HG03196 (cell line): ENCODE results near the gene DAPK3.
"Not testable (repeated sequence)": the region's sequence is repeated elsewhere in the genome, so short reads cannot be mapped to it uniquely, and the experiment has no call there.

Source experiments
- ATAC-seq: cut with Tn5 transposase; IDR thresholded peaks from one replicate; pipeline ENCODE4 v1.9.1; 2021; ENCODE audit not compliant: unreplicated experiment

Gene DAPK3

DNA sequence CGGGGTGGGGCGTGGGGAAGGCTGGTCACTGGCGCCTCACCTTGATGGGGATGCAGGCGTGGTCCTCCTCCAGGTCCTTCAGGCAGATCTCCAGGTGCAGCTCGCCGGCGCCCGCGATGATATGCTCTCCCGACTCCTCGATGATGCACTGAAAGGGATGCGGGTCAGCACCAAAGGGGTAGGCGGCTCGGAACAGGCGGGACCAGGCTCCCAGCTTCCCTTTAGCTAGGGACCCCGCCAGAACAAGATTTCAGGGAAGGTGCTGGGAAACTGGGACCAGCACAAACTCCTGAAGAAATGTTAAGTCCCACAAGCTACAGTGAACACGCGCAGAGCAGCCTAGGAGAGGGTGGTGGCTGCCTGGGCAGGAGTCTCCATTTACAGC lies 8.4 kb upstream of the DAPK3 start:
- ATAC-seq, result no peak

DNA sequence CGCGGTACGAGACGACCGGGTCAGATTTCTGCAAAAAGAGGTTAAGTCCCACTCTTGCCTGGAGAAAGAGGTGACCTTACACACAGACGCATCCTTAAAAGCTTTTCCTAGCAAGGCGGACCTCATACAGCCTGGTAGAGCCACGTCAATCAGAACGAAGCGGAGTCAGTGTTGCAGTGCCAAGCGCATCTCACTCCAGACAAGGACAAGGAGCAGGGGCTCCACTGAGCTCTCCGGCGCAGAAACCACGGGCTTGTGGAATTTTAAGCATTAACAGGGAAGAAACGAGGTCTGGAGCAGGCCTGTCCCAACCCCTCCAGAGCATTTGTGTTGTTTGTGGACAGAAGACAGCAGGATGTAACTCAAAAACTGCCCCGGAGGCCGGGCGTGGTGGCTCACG lies 7.2 kb upstream of the DAPK3 start:
- ATAC-seq, result no peak

DNA sequence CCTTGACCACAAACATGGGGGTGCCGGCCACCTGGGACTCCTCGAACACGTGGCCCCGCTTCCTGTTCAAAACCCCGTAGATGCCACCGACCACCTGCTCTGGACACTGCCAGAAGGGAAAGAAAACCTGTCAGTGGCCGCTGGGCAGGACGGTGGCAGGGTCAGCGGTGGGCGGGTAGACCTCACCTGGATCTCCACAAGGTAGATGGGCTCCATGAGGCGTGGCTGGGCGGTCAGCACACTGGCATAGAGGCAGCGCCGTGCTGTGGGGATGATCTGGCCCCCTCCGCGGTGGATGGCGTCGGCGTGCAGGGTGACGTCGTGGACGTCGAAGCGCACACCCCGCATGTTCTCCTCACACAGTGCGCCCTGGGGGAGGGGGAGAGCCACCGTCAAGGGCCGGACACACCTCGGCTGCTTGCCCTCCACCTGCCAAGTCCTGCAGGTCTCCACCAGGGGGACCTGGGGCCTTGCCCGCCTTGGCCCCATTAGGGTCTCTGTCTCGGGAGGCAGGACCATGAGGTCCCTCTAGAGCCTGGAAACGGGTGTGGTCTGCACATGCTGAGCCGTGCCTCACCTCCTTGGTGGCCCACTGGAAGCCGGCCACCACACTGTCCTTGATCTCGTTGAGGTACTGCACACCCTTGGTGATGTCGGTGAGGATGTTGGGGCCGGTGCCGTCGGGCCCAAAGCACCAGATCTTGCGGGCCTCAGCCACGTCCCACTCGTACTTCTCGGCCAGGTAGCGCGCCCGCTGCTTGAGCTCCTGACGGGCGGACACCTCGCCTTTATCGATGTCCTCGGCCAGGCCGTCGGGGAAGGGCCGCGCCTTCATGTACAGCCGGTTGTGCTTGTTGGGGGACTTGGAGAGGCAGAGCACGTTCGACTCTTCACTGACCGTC lies 6.6 kb upstream of the DAPK3 start:
- no peak for ATAC-seq

DNA sequence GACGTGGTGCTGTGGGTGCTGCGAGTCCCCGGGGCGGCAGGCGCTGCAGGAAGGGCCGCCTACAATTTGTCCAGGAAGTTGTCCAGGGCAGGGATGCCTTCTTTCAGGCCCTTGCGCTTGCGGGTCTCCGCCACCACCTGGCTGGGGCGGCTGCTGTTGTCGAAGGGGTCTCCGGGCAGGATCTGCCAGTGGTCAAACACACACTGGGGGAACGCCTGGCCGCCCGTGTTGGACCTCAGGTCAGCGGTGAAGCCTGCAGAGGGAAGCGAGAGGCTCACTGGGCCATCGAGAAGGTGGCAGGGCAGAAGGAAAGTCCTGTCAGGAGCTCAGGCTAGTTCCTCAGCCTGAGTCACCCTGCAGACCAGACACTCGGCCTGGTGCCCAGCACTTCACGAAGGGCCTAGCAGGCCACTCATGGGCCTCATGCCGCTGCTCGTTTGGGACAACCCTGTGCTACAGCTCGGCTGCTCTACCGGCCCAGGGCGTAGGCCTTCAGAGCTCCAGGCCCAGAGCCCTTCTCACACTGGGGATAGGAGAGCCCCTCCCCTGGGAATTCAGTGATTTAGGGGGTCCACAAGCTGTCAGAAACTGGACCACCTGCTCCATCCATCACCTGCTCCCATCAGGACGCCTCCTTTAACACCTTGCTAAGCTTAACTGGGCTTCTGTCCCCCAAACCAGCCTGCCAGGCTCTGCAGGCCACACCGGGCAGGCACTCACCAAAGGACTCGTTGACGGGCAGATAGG lies 5.8 kb upstream of the DAPK3 start:
- ATAC-seq, result no peak

DNA sequence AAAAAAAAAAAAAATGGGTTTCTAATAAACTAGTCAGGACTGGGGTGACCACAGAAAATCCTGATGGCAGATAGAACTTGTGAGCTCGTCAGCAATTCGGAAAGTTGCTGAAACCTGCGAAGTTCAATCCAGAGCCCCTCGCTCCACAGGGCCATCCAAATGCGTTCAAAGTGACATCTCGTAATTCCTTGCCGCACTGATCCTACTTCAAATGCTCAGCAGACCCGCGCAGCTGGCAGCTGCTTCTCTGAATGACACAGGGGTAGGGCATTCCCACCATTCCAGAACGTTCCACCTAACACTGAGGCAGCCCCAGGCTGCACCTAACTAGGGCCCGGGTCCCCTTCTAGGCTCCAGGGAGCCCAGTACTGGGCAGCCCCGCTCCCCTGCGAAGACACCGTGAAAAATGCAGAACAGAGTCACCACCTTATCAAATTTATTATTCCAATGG lies 4.8 kb upstream of the DAPK3 start:
- no peak for ATAC-seq

DNA sequence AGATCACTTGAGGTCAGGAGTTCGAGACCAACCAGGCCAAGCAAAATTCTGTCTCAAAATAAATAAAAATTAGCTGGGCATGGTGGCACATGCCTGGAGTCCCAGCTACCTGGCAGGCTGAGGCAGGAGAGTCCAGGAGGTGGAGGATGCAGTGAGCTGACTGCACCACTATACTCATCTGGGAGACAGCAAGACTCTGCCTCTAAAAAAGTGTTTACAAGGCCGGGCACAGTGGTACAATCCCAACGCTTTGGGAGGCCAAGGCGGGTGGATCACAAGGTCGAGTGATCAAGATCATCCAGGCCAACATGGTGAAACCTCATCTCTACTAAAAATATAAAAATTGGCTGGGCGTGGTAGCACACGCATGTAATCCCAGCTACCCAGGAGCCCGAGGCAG lies 4.2 kb upstream of the DAPK3 start:
- no peak for ATAC-seq

DNA sequence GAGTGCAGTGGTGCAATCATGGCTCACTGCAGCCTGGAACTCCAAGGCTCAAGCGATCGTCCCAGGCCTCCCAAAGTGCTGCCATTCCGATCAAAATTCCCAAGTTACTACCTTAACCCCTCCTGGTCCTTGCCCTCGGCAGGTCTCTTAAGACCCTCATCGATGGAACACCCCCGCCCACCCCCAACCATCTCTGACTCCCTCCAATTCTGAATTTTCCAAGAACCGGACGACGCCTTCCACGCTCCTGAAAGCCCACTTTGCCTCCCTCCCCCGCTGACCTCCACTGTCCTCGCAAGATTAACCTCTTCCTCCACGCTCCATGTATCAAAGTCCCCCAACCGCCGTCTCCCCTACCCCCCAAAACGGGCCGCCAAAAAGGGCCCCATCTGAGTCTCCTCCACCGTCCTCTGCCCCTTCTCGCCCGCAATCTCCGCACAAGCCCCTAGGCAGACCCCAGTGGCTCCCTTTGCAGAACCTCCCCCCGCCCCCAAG lies 539 bp downstream of the DAPK3 start:
- no peak for ATAC-seq

DNA sequence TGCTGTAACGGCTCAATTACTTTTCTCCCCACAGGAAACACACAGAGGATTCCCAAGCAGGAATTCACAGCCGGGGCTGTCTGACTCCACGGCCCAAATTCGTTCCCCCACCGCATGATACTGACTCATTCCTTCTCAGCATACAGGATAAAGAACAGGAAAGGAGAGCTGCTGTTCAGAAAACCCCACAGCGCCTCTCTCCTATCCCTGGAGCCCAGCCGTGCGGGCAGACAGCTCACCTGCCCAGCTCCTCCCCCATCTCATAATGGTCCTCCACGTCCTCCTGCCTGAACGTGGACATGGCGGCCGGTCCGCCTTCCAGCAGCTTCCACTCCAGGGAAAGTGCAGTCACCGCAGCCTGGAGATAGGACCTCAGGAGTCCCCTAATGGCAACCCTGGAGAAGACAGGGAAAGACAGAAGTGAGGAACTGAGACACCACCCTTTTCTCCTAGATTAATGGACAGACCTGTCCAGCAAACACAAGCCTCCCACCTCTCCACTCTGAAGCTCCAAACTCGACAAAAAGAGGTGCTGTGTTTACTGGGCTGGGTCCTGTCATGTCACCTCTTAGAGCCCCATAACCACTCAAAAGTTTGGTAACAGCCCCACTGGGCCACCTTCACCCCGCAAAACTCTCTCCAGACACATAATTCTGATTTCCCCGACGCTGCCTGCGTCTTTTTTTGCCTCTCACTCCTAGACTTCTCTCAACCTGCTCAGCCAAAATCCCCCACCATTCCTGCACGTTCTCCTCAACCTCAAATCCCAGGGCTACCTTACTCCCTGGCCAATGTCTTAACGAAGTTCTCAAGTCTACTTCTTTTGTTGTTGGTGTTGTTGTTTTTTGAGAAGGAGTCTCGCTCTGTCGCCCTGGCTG lies 1.2 kb downstream of the DAPK3 start:
- ATAC-seq, result no peak

DNA sequence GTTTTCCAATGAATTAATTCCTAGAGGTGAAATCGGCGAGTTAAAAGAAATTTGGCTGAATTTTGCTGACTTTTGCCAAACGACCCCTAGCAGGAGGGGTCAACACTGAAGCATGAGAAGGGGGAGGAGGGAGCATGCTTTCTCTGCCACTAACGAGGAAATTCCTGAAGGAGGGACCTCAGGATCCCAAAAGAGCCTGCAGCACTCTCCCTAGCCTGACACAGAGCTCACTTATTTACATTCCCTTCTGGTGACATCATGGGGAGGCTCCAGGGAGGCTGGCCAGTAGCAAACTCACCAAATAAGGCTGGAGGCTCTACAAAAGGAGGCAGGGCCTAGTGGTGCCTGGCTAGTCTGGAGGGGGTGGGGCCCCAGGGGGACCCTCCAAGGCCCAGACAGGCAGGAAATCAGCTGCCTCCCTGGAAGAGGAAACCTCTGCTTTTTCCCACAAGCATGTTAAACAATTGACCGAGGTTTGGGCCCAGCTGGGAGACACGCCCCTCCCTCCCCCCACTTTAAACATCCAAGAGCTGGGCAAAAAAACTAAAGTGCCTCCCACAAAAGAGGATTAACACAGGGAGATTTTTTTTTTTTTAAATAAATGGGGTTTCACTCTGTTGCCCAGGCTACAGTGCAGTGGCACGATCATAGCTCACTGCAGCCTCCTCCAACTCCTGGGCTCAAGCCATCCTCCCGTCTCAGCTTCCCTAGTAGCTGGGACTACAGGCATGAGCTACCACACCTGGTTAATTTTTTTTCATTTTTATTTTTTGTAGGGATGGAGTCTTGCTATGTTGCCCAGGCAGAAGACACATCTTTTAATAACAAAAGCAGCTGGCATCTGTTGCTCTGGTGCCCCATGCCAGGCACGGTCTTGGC lies 2.1 kb downstream of the DAPK3 start:
- no peak for ATAC-seq

DNA sequence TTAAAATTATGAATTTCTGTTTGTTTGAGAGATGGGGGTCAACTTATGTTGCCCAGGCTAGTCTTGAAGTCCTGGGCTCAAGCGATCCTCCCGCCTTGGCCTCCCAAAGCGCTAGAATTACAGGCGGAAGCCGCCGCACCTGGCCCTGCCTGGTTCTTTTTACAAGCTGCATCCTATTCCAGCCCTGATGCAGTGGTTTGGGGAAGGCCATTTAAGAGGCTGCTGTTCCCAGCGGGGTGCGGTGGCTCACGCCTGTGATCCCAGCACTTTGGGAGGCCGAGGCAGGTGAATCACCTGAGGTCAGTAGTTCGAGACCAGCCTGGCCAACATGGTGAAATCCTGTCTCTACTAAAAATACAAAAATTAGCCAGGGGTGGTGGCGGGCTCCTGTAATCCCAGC lies 2.9 kb downstream of the DAPK3 start:
- not testable (repeated sequence) for ATAC-seq

DNA sequence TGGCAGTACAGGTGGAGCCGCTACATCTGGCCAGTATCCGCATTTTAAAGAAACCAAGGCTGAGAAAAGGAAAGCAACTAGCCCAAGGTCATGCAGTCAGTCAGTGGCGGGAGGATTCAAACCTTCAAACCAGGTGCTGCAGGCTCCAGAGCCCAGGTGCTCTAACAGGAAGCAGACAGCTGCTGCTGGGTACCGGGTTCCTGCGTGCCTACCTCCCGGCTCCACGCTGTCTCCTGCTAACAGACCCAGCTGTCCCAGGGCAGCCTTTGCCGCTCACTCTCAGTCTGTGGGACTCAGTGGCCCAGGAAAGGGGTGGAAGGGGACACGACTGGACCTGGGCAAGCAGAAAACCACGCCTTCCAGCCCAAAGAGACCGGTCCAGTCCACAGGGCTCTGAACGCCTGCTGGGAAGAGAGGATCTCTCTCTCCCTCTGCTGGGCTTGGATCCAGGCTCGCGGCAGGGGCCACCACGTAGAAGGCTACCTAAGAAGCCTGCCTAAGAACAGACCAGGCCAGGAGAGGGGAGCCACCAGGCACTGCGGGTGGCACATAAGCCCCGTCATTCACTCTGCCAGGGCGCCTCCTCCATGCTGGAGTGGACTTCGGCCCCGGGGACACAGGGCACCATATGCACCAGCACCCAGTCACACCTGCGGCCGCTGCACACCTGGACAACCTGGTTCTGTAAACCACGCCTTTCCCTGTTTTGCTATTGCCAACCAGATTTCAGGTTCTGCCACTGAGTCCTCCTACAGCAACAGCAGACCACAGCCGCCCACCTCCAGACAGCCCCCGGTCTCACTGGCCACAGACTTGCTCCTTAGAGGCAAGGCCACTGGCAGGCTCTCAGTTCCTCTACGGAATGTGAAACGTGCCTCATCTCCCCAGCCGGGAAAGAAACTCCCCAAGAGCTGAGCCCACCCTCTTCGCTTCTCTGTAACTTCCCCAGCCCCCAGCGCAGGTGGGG lies 4.6 kb downstream of the DAPK3 start:
- no peak for ATAC-seq

DNA sequence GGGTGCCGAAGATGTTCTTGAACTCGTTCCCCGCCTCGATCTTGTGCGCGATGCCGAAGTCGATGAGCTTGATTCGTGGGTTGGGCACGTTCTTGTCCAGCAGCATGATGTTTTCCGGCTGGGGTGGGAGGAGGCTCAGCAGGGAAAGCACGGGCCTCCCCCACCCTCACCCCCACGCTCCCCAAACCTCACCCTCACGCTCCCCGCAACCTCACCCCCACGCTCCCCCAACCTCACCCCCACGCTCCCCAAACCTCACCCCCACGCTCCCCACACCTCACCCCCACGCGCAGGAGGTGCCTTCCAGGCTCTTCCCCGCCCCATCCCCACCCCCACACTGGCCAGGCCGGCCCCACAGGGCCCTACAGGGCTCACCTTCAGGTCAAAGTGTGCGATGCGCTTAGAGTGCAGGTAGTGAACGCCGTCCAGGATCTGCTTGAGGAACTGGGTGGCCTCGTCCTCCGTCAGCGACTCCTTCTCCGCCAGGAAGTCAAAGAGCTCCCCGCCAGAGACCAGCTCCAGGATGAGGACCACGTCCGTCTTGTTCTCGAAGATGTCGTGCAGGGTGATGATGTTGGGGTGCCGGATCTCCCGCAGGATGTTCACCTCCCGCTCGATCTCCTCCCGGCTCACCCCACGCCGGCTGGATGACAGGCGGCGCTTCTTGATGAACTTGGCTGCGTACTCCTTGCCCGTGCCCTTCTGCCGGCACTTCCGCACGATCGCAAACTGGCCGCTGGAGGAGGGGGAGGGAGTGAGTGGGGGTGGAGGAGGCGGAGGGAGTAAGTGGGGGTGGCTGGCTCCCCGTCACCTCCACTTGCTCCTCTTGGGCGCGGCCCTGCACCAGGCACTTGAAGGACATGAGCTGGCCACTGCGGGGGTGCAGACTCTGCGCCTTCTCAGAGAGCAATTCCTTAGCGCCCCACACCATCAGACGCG lies 6.4 kb downstream of the DAPK3 start:
- ATAC-seq, result no peak

DNA sequence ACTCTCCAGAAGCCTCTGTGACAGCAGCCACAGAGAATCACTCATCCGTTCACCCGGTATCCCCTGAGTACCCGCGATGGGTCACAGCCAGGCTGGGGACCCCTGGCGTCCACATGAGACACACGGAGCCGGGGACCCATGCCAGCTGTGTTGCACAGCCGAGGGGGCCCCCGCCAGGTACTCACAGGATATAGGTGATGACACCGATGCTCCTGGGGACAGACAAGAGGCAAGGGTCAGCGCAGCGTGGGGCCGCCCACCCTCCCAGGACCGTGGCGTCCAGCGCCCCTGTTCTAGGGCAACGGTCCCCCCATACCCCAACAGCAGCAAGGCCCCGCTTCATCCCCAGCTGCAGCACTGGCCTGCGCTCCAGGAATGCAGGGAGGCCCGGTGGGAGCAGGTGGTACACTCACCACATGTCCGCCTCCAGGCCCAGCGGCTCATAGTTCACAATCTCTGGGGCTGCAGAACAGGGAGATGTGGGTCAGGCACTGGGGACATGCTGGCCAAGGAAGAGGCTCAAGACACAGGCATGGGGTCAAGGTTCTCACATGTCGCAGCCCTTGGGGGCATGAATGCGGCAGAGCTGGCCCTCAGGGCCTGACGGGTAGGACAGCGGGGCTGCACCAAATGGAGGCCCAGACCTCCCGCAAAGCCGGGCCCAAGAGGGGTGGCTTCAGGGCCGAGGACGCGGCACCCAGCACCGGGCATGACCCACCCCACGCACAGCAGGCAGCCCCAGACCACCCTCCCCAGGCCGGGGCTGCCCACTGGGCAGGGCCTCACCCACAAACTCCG lies 7.2 kb downstream of the DAPK3 start:
- ATAC-seq, result no peak

DNA sequence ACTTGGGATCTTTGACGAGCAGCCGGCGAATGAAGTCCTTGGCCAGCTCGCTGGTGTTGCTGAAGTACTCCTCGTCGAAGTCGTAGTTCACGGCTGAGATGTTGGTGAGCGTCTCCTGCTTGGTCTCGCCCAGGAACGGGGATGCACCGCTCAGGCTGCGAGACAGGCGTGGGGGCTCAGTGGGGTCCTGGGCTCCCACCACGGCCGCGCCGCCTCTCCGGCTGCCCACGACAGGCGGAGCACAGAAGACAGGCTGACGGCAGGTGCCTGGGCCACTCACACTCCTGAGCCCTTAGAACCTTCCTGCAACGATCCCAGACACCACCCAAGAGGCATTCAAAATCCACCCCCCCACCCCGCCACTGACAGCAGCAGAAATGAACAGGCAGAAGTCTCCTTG lies 9.9 kb downstream of the DAPK3 start:
- ATAC-seq, result no peak

DNA sequence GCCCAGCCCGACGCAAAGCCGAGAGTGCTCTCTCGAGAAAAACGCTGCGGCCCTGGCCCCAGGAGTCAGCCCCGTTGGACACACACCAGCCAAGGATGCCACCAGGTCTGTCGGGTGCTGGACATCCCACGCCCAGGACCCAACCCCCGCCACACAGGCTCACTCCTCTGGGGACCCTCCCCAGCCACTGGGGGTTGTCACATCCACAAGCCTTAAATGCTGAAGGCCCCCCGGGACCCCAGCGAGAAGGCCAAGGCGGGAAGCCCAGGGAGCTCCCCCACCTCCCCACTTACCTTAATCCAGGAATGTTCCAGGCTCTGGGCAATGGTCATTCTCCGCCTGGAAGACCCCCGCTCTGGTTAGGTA lies 11.2 kb downstream of the DAPK3 start:
- no peak for ATAC-seq

DNA sequence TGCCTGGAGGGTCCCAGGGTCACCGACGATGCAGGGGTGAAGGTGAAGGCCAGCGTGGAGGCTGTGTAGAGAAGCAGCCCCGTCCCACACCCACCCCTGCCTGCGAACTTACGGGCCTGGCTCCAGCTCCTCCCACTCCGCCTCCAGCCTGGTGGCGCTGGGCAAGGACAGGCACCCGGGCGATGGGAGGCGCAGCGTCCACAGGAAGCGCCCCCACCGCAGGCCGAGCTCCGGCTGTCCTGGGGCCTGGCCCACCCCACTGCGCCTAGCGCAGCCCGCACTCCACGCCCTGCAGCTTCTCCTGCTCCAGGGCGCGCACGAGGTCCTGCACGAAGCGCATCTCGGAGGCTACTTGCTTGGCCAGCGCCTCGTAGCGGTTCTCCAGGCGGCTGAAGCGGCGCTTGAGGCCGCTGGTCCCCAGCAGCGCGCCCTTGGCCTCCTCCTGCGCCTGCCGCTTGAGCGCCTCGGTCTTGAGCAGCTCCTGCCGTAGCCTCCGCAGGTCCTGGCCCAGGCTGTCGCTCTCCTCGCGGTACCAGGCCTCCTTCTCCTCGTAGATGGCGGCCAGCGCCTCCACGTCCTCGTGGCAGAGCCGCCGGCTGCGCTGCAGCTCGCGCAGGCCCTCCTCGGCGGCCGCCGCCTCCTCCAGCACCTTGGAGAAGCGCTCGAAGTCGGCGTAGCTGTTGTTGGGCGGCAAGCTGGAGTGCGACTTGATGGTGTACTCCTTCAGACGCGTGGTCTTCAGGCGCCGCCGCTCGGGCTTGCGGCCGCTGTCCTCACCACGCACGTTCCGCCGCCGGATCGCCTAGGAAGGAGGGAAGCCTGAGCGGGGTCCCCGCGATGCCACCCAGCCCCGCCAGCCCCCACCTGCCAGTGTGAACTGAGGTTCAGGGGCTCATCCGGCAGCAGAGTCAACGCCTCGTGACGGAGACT lies 11.8 kb downstream of the DAPK3 start:
- ATAC-seq, result no peak
